Activated CD8-positive, alpha-beta T cell treated with anti-CD3 and anti-CD28 coated beads for 36 hours (primary cell): ENCODE measurements around the gene ATAD2B. TPM values are rescaled to one million over a fixed set of nuclear protein-coding genes. Genes with fewer than 3 reads are reported as not detected.

Experiments
- ATAC-seq: fragments of 200-7000 bp; cut with Tn5 transposase; one replicate; pipeline ENCODE4 v1.10.0; 2021; ENCODE audit warnings: mild to moderate bottlenecking, moderate library complexity
- CTCF ChIA-PET: fragments of 350-600 bp; sonication (Branson Sonifier 250); formaldehyde crosslinking; loops from one replicate; lab custom pipeline; 2021; ENCODE audit warnings: antibody characterized with exemption; lab: Charles Lee
- POLR2A ChIA-PET: fragments of 350-600 bp; sonication (Branson Sonifier 250); formaldehyde crosslinking; loops from one replicate; lab custom pipeline; 2021; ENCODE audit warnings: antibody characterized with exemption; lab: Charles Lee
- DNase-seq: peaks from one replicate; pipeline ENCODE4 v3.0.0-alpha.2; 2020
- H3K27ac Mint-ChIP-seq: one replicate; pipeline ENCODE4 v1.8.0; 2021; ENCODE audit warnings: mild to moderate bottlenecking, mixed read lengths
- H3K27me3 Mint-ChIP-seq: one replicate; pipeline ENCODE4 v1.8.0; 2021; ENCODE audit warnings: mixed read lengths
- H3K36me3 Mint-ChIP-seq: one replicate; pipeline ENCODE4 v1.8.0; 2021; ENCODE audit warnings: low read depth, mixed read lengths
- H3K4me1 Mint-ChIP-seq: one replicate; pipeline ENCODE4 v1.8.0; 2021; ENCODE audit warnings: low read depth, mixed read lengths
- H3K4me3 Mint-ChIP-seq: one replicate; pipeline ENCODE4 v1.8.0; 2021; ENCODE audit warnings: mild to moderate bottlenecking, moderate library complexity, mixed read lengths
- H3K9me3 Mint-ChIP-seq: one replicate; pipeline ENCODE4 v1.8.0; 2021; ENCODE audit warnings: mixed read lengths
- intact Hi-C: fragments of 100-400 bp; cut with micrococcal nuclease; formaldehyde crosslinking; loops from one replicate; pipeline ENCODE4 v1.10.0; 2022
- total RNA-seq, 2 experiments: library from RNA; stranded (reverse); gene quantifications; one replicate each; pipeline ENCODE4 v1.2.3, GENCODE V29; 2021
- TF ChIP-seq, protein P1 (sequence below): fragments of 200-600 bp; IDR thresholded peaks from one replicate; pipeline ENCODE4 v1.8.0; 2022; ENCODE audit warnings: antibody characterized with exemption, mild to moderate bottlenecking

The ATAD2B gene
- total RNA-seq, 2 experiments from 2014 or later: 12.5 to 13.2 TPM

DNA sequence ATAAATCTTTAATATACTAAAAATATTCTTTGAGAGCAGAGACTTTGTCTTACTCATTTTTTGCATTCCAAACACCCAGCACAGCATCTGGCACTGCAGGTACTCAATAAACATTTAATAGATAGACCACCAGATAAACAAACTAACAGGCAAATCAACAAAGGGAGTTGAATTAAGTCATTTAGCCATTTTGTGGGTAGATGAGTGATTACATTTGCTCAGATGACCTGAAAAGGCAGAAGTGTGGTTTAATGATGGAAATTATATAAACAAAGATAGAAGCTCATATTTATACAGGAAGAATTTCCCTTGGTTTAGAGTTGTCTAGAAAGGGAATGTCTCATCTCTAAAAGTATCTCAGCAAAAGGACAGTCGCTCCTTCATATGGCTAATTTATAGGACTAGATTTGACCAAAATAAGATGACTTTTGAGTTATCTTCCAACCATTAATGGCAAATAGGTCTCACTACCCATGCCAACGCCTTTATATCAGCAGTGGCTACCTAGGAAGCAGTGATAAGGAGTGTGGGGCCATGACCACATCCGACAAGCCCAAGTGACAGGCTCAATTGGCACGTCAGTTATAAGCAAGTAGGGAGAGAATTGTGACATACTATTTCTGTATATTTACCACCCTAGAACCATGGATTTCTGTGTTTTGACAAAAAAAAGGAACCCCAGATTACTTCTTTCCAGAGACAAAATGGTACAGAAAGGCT is 173.5 kb downstream of the ATAD2B start:
- Mint-ChIP-seq H3K4me1 (no peaks in the 10 kb centered on the region), H3K27ac (no peak overlapping the region), H3K9me3 (no peaks in the 10 kb centered on the region), H3K36me3 (peaks cover 17% of the 10 kb centered on the region), H3K4me3 (no peak overlapping the region), H3K27me3 (no peaks in the 10 kb centered on the region)
- TF ChIP-seq, protein P1, sequence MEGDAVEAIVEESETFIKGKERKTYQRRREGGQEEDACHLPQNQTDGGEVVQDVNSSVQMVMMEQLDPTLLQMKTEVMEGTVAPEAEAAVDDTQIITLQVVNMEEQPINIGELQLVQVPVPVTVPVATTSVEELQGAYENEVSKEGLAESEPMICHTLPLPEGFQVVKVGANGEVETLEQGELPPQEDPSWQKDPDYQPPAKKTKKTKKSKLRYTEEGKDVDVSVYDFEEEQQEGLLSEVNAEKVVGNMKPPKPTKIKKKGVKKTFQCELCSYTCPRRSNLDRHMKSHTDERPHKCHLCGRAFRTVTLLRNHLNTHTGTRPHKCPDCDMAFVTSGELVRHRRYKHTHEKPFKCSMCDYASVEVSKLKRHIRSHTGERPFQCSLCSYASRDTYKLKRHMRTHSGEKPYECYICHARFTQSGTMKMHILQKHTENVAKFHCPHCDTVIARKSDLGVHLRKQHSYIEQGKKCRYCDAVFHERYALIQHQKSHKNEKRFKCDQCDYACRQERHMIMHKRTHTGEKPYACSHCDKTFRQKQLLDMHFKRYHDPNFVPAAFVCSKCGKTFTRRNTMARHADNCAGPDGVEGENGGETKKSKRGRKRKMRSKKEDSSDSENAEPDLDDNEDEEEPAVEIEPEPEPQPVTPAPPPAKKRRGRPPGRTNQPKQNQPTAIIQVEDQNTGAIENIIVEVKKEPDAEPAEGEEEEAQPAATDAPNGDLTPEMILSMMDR: no peak
- ChIA-PET CTCF (no interaction called here), POLR2A (no interaction called here)
- intact Hi-C loops: no loop called here
- ATAC-seq (no peak), DNase-seq (no peak)

DNA sequence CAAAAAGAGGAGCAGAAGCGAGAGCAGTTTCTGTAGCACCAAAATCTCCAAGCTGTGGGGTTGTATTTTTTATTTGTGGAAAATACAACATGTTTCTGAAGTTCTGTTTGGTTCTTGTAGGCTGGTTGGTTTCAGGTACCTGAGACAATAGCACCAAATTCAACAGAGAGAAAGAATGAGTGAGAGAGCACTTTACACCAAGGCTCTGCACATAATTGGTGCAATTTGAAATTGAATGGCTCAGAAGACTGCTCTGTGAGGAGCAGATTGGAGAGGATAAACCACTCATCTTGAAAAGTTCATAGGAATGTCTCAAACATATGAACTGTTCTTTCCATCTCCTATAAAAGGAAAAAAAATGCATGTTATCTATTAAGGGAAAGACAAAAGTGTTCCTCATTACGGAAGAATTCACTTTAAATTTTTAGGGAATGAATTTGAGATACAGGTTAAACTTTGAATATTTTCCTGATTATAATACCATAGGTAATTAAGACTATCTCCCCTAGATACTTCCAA is 175.1 kb downstream of the ATAD2B start:
- intact Hi-C loops: no loop called here
- H3K9me3 Mint-ChIP-seq: no peaks in the 10 kb centered on the region
- no peaks in the 10 kb centered on the region for H3K4me1 Mint-ChIP-seq
- H3K36me3 Mint-ChIP-seq: peaks cover 10% of the 10 kb centered on the region
- H3K27me3 Mint-ChIP-seq: no peaks in the 10 kb centered on the region
- no peak overlapping the region for H3K4me3 Mint-ChIP-seq
- CTCF ChIA-PET: interaction anchor here (0.6 kb wide), 1 partner anchor 362 kb away, joined by 3 read pairs; no protein-coding TSS in a partner anchor
- POLR2A ChIA-PET: no interaction called here
- no peak for ATAC-seq
- no peak for DNase-seq
- H3K27ac Mint-ChIP-seq: no peak overlapping the region
- TF ChIP-seq, protein P1: no peak

DNA sequence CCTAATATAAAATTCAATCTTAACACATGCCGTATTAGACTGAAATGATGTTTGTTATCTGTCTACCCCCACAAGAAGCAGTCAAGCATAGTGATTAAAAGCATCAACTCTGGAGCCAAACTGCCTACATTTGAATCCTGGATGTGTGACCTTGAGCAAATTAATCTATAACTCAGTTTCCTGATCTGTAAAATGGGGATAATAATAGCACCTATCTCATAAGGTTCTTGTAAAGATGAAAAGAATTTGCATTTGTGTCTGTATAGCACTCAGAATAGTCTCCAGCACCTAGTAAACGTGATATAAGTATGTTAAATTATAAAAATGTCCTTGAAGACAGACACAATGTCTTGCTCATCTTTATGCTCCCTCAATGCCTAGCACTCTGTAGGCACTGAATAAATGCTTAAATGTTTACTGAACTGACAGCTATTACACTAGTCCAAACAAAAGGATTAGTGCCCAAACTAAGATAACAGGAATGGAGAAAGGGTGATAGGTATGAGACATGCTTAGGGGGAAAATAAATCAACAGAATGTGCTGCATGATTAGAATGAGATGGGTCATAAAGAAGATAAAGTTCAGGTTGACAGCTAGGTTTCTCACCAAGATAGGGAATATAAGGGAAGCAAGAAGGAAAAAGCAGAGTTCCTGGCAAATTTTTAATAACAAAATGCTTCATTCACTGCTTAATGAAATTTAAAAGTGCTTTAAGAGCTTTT is 180.6 kb downstream of the ATAD2B start:
- ATAC-seq (no peak), DNase-seq (no peak)
- Mint-ChIP-seq H3K9me3 (peaks cover 2% of the 10 kb centered on the region), H3K4me3 (no peak overlapping the region), H3K27ac (no peak overlapping the region), H3K4me1 (no peaks in the 10 kb centered on the region), H3K36me3 (peaks cover 21% of the 10 kb centered on the region), H3K27me3 (no peaks in the 10 kb centered on the region)
- ChIA-PET CTCF (no interaction called here), POLR2A (no interaction called here)
- TF ChIP-seq, protein P1: no peak
- intact Hi-C loops: no loop called here

DNA sequence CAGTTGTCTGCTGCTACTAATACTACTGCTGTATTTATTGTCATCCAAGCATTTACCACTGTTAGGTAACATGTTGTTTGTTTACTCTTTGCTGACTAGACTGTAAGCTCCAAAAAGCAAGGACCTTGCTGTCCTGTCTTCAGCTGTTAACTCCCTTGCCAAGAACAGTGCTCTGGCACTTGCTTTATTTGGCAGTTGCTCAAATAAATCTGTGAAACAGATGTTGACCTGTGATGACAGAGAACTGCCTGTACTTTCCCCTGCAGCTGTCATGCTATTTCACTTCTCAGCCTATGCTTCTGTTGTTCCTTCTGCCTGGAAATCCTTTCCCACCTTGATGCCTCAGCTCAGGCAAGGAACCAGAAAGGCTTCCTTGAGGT is 181.2 kb downstream of the ATAD2B start:
- ChIA-PET CTCF (no interaction called here), POLR2A (no interaction called here)
- intact Hi-C loops: no loop called here
- H3K27ac Mint-ChIP-seq: no peak overlapping the region
- H3K9me3 Mint-ChIP-seq: peaks cover 2% of the 10 kb centered on the region
- ATAC-seq (no peak), DNase-seq (no peak)
- H3K27me3 Mint-ChIP-seq: no peaks in the 10 kb centered on the region
- H3K4me3 Mint-ChIP-seq: no peak overlapping the region
- peaks cover 22% of the 10 kb centered on the region for H3K36me3 Mint-ChIP-seq
- no peaks in the 10 kb centered on the region for H3K4me1 Mint-ChIP-seq
- TF ChIP-seq, protein P1: no peak
